ENCODE results near the gene GUCY1A2. TPM values are rescaled to one million over a fixed set of nuclear protein-coding genes. Genes with fewer than 3 reads are reported as not detected.

GUCY1A2 gene
- total RNA-seq, 8 experiments from 2014 or later = 3.1 to 22.5 (median 6.0) TPM

DNA sequence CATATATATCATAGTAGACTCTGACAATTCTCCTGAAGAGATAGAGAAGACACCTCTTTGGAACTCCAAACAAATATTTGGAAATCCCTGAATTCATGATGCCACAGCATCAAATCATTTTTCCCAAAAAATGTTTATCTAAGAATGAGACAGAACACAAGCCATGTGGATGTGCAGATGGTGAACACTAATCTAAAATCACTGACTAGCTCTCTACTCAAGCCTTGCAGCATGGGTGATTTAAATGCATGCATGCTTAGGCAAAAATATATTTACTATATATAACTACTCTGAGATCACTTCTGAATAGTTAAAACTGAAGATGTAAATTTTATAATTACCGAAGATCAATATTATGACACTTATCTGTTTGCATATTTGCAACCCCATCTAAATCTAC lies 289.9 kb downstream of the GUCY1A2 start:
- in situ Hi-C loops (cut with MboI; ENCODE audit: low pct_unique_long_range_greater_than_20kb in 2 of 9, low sequenced_read_pairs in 9 of 9, unreplicated experiment in 9 of 9) = loop anchor here in 3 of 9 experiments (10.0 to 25.0 kb wide), 2 partner anchors 284 to 286 kb away; partner anchors contain the start of gene GUCY1A2 (in 3 of the 3)
- Histone ChIP-seq H3K4me3 (no peak overlapping the region), H3K27ac (no peak overlapping the region), H3K4me1 (replicated peaks in 1 of 2) (no peaks in the 10 kb centered on the region)
- 0 to 100% (median 40%) methylated on average over 1 of the region's 1 CpG; no CpG with 5 or more reads in 3 of the 10 experiments for WGBS, 10 experiments
- peak in 3 of 8 experiments; percentile 26 to 87 (median 28) for ATAC-seq (replicated peaks in 6 of 8)

DNA sequence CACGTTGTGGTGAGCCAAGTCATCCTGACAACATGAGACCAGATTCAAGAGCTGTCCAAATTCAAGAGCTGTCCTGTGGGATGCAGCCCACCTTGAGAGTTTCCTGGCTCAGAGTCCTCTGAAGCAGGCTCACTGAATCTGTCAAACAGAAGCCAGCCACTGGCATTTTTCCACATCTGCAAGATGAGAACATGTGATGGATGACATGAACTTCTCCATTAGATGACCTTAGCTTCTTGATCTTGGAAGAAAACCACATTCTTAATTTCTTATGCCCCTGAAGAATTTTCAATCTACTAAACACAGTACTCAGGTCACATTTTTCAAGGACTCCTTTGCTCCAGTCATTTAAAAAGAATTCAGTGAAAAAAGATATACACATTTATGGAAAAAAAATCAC lies 291.0 kb downstream of the GUCY1A2 start:
- Histone ChIP-seq H3K4me1 (replicated peaks in 1 of 2) (no peaks in the 10 kb centered on the region), H3K4me3 (no peak overlapping the region), H3K27ac (no peak overlapping the region)
- WGBS, 10 experiments = 0 to 88% (median 50%) methylated on average over 1 of the region's 1 CpG; no CpG with 5 or more reads in 5 of the 10 experiments
- ATAC-seq (replicated peaks in 6 of 8) = no peak
- in situ Hi-C loops (cut with MboI; ENCODE audit: low pct_unique_long_range_greater_than_20kb in 2 of 9, low sequenced_read_pairs in 9 of 9, unreplicated experiment in 9 of 9) = loop anchor here in 3 of 9 experiments (10.0 to 25.0 kb wide), 2 partner anchors 285 to 288 kb away; partner anchors contain the start of gene GUCY1A2 (in 3 of the 3)

DNA sequence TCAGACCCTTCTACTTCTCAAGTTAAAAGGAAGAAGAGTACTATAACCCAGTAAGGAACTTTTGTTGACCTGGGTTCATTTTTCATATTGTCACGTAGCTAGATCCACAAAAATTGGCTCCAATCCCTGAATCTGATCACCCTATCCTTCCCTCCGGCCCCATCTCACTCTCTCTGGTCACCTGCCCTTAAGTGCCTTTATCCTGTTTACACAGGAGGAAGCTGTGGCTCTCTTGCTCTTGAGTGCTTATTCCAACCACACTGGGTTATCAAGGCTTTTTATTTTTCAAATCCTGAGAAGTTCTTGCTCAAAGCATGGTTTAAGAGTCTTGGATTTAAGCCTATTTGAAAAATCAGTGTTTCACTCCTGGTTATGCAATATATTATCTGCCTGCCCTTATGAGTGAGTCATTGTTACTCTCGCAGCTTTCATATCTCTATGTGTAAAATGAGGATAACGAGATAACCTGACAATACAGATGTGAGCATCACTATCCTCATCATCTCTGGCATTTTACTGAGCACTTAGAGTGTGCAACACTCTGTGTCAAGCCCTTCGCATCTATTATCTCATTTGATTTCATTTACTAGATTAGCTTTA lies 293.9 kb downstream of the GUCY1A2 start:
- WGBS, 10 experiments = 72 to 100% (median 87%) methylated on average over 2 to 5 of the region's 5 CpGs; no CpG with 5 or more reads in 1 of the 10 experiments
- in situ Hi-C loops (cut with MboI; ENCODE audit: low pct_unique_long_range_greater_than_20kb in 2 of 9, low sequenced_read_pairs in 9 of 9, unreplicated experiment in 9 of 9) = loop anchor here in 1 of 9 experiments (10.0 kb wide), 1 partner anchor 290 kb away; the partner anchor contains the start of gene GUCY1A2
- Histone ChIP-seq H3K4me3 (no peak overlapping the region), H3K27ac (no peak overlapping the region), H3K4me1 (replicated peaks in 1 of 2) (no peaks in the 10 kb centered on the region)
- ATAC-seq (replicated peaks in 6 of 8) = no peak

DNA sequence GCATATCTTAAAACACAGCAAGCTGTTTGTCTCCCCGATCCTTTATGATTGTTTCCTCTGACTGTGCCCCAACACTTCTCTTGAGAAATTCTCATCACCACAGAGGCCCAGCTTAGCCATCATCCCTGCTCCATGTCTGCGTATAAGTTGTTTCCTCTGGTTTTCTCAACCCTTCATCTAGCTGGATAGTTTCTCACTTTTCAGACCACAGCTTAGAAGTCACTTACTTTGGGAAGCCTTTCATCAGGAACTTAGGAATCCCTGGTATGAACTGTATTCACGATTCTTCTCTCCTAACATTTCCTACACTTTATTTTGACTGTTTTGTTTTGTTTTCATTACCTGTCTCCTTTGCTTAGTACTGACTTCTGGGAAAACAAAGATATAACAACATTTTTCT lies 295.2 kb downstream of the GUCY1A2 start:
- Histone ChIP-seq H3K27ac (no peak overlapping the region), H3K4me1 (replicated peaks in 1 of 2) (no peaks in the 10 kb centered on the region), H3K4me3 (no peak overlapping the region)
- WGBS, 10 experiments = 0 to 100% (median 75%) methylated on average over 1 to 3 of the region's 3 CpGs; no CpG with 5 or more reads in 2 of the 10 experiments
- no peak for ATAC-seq (replicated peaks in 6 of 8)
- in situ Hi-C loops (cut with MboI; ENCODE audit: low pct_unique_long_range_greater_than_20kb in 2 of 9, low sequenced_read_pairs in 9 of 9, unreplicated experiment in 9 of 9) = loop anchor here in 1 of 9 experiments (10.0 kb wide), 1 partner anchor 292 kb away; the partner anchor contains the start of gene GUCY1A2

DNA sequence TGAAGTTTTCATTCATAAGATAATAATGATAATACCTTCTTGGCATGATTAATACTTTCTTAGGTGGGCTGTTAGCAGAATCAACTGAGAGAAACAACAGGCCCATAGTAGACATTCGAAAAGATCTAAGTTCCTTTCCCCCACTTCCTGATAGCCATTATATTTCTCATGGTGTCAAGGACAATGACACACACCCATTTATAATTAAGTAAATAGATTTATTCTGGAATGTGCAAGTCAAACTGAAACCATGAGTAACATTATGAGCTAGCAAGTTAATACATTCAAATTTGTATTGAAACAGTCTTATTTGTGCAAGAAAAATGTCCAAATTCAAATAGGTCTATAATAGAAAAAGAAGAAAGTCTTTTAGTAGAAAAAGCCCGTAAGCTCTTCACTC lies 301.1 kb downstream of the GUCY1A2 start:
- in situ Hi-C loops (cut with MboI; ENCODE audit: low pct_unique_long_range_greater_than_20kb in 2 of 9, low sequenced_read_pairs in 9 of 9, unreplicated experiment in 9 of 9) = no loop called here
- Histone ChIP-seq H3K4me1 (replicated peaks in 1 of 2) (no peaks in the 10 kb centered on the region), H3K27ac (no peak overlapping the region), H3K4me3 (no peak overlapping the region)
- ATAC-seq (replicated peaks in 6 of 8) = peak in 1 of 8 experiments; percentile 27
- 44 to 90% (median 74%) methylated on average over 1 to 2 of the region's 2 CpGs for WGBS, 10 experiments

DNA sequence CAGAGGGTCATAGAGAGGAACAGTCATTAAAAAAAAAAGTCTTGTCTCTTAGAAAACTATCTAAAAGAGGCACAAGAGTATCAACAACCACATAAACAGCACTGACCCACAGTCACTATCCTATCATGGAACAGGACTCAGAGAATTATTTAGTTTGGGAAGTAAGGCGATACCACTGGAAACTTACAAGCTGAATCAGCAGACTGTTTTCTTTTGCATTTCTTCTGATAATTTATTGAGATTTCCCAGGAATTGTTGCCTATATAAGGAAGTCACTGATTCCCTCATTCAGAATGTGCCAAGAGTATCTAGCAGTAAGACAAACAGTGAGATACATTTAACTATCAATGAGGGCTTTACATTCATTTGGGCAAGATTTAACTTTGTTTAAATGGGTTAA lies 304.1 kb downstream of the GUCY1A2 start:
- WGBS, 10 experiments = 56 to 100% (median 100%) methylated on average over 1 of the region's 1 CpG; no CpG with 5 or more reads in 1 of the 10 experiments
- peak in 3 of 8 experiments; percentile 13 to 62 (median 36) for ATAC-seq (replicated peaks in 6 of 8)

DNA sequence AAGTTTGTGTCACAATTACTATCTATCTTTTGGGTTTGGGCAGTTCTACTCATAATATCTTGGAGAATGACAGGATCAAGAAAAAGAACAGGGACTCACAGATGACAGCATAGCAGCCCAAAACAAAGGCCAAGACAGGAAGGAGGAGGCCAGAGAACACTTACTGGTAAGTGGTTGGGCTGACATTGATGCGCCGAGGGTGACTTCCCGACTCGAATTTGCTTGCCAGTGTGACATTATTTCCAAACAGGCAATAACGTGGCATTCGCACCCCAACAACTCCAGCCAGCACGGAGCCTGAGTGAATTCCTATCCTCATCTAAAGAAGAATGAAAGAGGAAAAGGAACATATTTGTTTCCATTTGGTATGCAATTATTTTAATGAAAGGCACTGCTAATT lies 309.9 kb downstream of the GUCY1A2 start:
- 15 to 87% (median 64%) methylated on average over 1 to 7 of the region's 7 CpGs; no CpG with 5 or more reads in 1 of the 10 experiments for whole genome bisulfite sequencing, 10 experiments
- no peaks in the 10 kb centered on the region for H3K4me1 ChIP-seq (replicated peaks in 1 of 2)
- H3K4me3 ChIP-seq = no peak overlapping the region
- no peak overlapping the region for H3K27ac ChIP-seq
- ATAC-seq (replicated peaks in 6 of 8) = no peak
- in situ Hi-C loops (cut with MboI; ENCODE audit: low pct_unique_long_range_greater_than_20kb in 2 of 9, low sequenced_read_pairs in 9 of 9, unreplicated experiment in 9 of 9) = no loop called here

More for the DNA sequence above, 304.1 kb downstream of the GUCY1A2 start:
- H3K4me1 ChIP-seq (replicated peaks in 1 of 2) = no peaks in the 10 kb centered on the region
- no peak overlapping the region for H3K27ac ChIP-seq
- no peak overlapping the region for H3K4me3 ChIP-seq
- in situ Hi-C loops (cut with MboI; ENCODE audit: low pct_unique_long_range_greater_than_20kb in 2 of 9, low sequenced_read_pairs in 9 of 9, unreplicated experiment in 9 of 9) = no loop called here

DNA sequence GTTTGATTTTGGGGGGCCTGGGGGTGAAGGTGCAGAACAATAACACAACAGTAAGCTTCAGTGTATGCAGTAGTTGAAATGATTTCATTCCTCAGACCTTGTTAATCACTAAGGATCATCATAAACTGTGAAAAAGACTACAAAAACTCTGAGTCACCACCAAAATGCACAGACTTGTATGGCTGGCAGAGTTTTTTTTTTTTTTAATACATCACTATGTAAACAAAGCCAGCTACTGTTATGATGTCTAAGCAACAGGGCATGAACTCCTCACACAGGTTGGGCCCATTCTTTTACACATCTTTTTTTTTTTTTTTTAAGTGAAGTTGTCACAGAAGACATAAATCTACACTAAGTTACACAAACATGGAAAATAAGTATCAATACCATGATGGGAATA lies 311.9 kb downstream of the GUCY1A2 start:
- peak; percentile 41 to 98 (median 77) for ATAC-seq (replicated peaks in 6 of 8)
- no peak overlapping the region for H3K4me3 ChIP-seq
- H3K27ac ChIP-seq = no peak overlapping the region
- no peaks in the 10 kb centered on the region for H3K4me1 ChIP-seq (replicated peaks in 1 of 2)
- in situ Hi-C loops (cut with MboI; ENCODE audit: low pct_unique_long_range_greater_than_20kb in 2 of 9, low sequenced_read_pairs in 9 of 9, unreplicated experiment in 9 of 9) = no loop called here

DNA sequence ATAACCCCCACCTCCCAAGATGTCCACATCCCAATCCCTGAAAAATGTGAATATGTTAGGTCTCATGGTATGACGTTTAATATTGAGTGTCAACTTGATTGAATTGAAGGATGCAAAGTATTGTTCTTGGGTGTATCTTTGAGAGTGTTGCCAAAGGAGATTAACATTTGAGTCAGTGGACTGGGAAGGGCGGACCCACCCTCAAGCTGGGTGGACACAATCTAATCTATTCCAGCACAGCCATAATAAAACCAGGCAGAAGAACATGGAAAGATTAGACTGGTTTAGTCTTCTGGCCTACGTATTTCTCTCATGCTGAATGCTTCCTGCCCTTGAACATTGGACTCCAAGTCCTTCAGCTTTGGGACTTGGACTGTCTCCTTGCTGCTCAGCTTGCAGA lies 315.5 kb downstream of the GUCY1A2 start:
- Histone ChIP-seq H3K27ac (no peak overlapping the region), H3K4me1 (replicated peaks in 1 of 2) (no peaks in the 10 kb centered on the region), H3K4me3 (no peak overlapping the region)
- in situ Hi-C loops (cut with MboI; ENCODE audit: low pct_unique_long_range_greater_than_20kb in 2 of 9, low sequenced_read_pairs in 9 of 9, unreplicated experiment in 9 of 9) = no loop called here
- ATAC-seq (replicated peaks in 6 of 8) = peak in 2 of 8 experiments; percentile 59 to 68
- 0 to 100% (median 86%) methylated on average over 1 to 3 of the region's 3 CpGs; no CpG with 5 or more reads in 2 of the 10 experiments for WGBS, 10 experiments

DNA sequence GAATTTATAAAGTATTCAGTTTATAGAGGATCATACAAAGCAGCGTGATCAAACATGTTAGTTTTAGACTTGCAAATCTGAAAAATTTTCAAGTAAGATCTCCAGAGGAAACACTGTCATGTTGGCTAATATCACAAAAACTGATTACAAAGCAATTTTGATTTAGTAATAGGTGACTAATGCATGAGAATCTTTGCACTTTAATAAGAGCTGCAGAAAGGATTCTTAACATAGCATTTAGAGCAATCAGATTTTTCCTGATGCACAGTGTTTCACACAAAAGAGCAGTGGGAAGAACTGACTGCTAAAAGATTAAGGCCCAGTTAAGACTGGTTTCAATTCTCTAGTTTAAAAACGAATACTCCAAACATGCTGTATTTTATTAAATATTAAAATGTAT lies 321.2 kb downstream of the GUCY1A2 start:
- no peaks in the 10 kb centered on the region for H3K4me1 ChIP-seq (replicated peaks in 1 of 2)
- no peak overlapping the region for H3K27ac ChIP-seq
- no peak for ATAC-seq (replicated peaks in 6 of 8)
- H3K4me3 ChIP-seq = no peak overlapping the region
- in situ Hi-C loops (cut with MboI; ENCODE audit: low pct_unique_long_range_greater_than_20kb in 2 of 9, low sequenced_read_pairs in 9 of 9, unreplicated experiment in 9 of 9) = no loop called here
- 80 to 97% (median 86%) methylated on average over 1 to 2 of the region's 2 CpGs; no CpG with 5 or more reads in 1 of the 10 experiments for WGBS, 10 experiments

DNA sequence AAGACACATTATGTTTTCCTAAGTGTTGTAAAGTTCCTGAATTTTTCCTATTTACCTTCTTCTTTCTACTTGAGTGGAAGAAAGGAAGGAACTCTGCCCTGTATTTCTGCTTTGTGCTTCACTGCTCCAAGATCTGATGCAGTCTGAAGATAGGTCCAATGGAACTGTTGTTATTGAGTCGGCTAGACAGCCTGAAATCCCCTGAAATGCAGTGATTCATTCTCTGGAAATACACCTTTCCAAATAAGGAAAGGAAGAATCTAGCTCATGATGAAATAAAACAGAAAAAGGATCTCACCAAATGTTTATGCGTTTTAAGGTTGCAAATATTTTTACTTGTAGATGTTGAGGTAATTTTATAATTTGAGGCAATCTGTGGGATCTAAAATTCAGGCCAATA lies 322.8 kb downstream of the GUCY1A2 start:
- no peak for ATAC-seq (replicated peaks in 6 of 8)
- in situ Hi-C loops (cut with MboI; ENCODE audit: low pct_unique_long_range_greater_than_20kb in 2 of 9, low sequenced_read_pairs in 9 of 9, unreplicated experiment in 9 of 9) = no loop called here
- WGBS, 10 experiments = 64 to 100% (median 92%) methylated on average over 1 to 2 of the region's 2 CpGs; no CpG with 5 or more reads in 1 of the 10 experiments
- Histone ChIP-seq H3K4me3 (no peak overlapping the region), H3K27ac (no peak overlapping the region), H3K4me1 (replicated peaks in 1 of 2) (no peaks in the 10 kb centered on the region)

DNA sequence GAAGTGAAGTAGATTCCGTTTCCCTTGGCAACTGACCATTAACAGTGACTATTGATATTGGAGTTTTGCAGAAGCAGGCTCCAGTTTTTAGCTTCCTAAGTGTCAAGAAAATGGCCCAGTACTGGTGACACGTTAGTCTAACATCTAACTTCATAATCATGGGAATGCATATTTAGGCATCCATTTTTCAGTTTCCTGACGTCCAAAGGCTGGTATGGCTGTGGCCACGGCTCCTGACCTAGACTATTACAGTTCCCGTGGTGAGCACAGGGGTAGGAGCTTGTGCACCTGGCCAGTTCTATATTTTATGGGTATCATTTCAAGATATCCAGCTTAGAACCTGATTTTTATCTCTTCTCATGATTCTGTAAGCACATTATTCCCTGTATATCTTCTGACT lies 323.8 kb downstream of the GUCY1A2 start:
- Histone ChIP-seq H3K4me3 (no peak overlapping the region), H3K4me1 (replicated peaks in 1 of 2) (no peaks in the 10 kb centered on the region), H3K27ac (no peak overlapping the region)
- ATAC-seq (replicated peaks in 6 of 8) = no peak
- 50 to 98% (median 85%) methylated on average over 2 to 5 of the region's 5 CpGs for WGBS, 10 experiments
- in situ Hi-C loops (cut with MboI; ENCODE audit: low pct_unique_long_range_greater_than_20kb in 2 of 9, low sequenced_read_pairs in 9 of 9, unreplicated experiment in 9 of 9) = no loop called here

DNA sequence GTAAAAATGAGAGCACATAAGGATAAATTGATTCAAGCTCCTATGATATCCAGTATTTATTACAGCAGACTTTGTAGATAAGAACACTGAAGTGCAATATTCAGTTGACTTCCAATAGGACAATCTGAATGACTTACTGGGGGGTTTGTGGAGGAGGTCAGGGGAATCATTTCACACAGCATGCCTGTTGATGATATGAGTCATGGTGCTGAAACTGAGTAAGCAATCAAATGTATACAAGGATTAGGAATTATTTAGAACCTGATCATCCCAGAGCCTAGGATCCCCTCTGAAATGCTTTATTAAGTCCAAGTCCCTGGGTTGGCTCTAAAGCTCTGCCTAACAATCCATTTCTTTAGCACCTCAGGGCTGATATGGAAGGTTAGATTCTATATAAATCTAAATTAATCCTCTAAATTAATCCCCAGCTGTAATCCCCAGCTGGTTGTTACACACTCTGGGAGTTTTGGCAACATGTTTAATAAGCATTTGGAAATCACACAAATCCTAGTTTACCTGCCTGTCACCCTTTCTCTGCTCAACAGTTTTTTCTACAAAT lies 326.4 kb downstream of the GUCY1A2 start:
- peak in 1 of 8 experiments; percentile 15 for ATAC-seq (replicated peaks in 6 of 8)
- in situ Hi-C loops (cut with MboI; ENCODE audit: low pct_unique_long_range_greater_than_20kb in 2 of 9, low sequenced_read_pairs in 9 of 9, unreplicated experiment in 9 of 9) = no loop called here
- no peak overlapping the region for H3K4me3 ChIP-seq
- no peaks in the 10 kb centered on the region for H3K4me1 ChIP-seq (replicated peaks in 1 of 2)
- H3K27ac ChIP-seq = no peak overlapping the region
